HG03354 (cell line): ENCODE results near the gene PIGN.
A peak's percentile ranks its signal among the peaks of the same experiment; 100 is the strongest.

Experiments
- ATAC-seq: cut with Tn5 transposase; IDR thresholded peaks from one replicate; pipeline ENCODE4 v1.9.1; 2021; ENCODE audit warnings: mild to moderate bottlenecking; ENCODE audit not compliant: unreplicated experiment, poor library complexity, severe bottlenecking

Gene PIGN

GRCh38 chr18:62126737-62127136, 60.1 kb downstream of the PIGN start:
- no peak for ATAC-seq

GRCh38 chr18:62125702-62126101, 61.2 kb downstream of the PIGN start:
- ATAC-seq, result no peak

GRCh38 chr18:62122330-62122729, 64.5 kb downstream of the PIGN start:
- no peak for ATAC-seq

- ATAC-seq, result no peak
These were observed 67.0 kb downstream of the PIGN start for GRCh38 chr18:62119884-62120283.

GRCh38 chr18:62118328-62118727, 68.5 kb downstream of the PIGN start:
- ATAC-seq, result no peak

GRCh38 chr18:62109676-62110075, 77.2 kb downstream of the PIGN start:
- ATAC-seq, result no peak

GRCh38 chr18:62107881-62108280, 79.0 kb downstream of the PIGN start:
- no peak for ATAC-seq

GRCh38 chr18:62106271-62106670, 80.6 kb downstream of the PIGN start:
- ATAC-seq, result no peak

GRCh38 chr18:62105376-62105775, 81.5 kb downstream of the PIGN start:
- ATAC-seq, result no peak

GRCh38 chr18:62102221-62102620, 84.6 kb downstream of the PIGN start:
- peak; percentile 52 for ATAC-seq

- no peak for ATAC-seq
These were observed 85.5 kb downstream of the PIGN start for GRCh38 chr18:62101321-62101721.

- ATAC-seq, result no peak
These were observed 87.9 kb downstream of the PIGN start for GRCh38 chr18:62098960-62099359.

GRCh38 chr18:62097698-62098097, 89.2 kb downstream of the PIGN start:
- no peak for ATAC-seq

GRCh38 chr18:62091487-62092120, 95.3 kb downstream of the PIGN start:
- no peak for ATAC-seq

- ATAC-seq, result no peak
These were observed 97.7 kb downstream of the PIGN start for GRCh38 chr18:62089174-62089573.

GRCh38 chr18:62088156-62088555, 98.7 kb downstream of the PIGN start:
- no peak for ATAC-seq

GRCh38 chr18:62085756-62086155, 101.1 kb downstream of the PIGN start:
- ATAC-seq, result no peak

- no peak for ATAC-seq
These were observed 105.0 kb downstream of the PIGN start for GRCh38 chr18:62081761-62082294.

- ATAC-seq, result no peak
These were observed 105.6 kb downstream of the PIGN start for GRCh38 chr18:62081248-62081647.

- ATAC-seq, result no peak
These were observed 106.5 kb downstream of the PIGN start for GRCh38 chr18:62080172-62080900.
